GM10266 (cell line): ENCODE measurements around the gene TMIGD2.
"Not testable (repeated sequence)": the region's sequence is repeated elsewhere in the genome, so short reads cannot be mapped to it uniquely, and the experiment has no call there.

ENCODE experiments used
- DNase-seq: peaks from one replicate; pipeline ENCODE4 v3.0.0; 2012; ENCODE audit errors: extremely low spot score
- TF ChIP-seq, protein P1 (sequence below): IDR thresholded peaks from 2 replicates; pipeline ENCODE4 v1.5.1; 2012; ENCODE audit warnings: mild to moderate bottlenecking, low read depth; ENCODE audit not compliant: control insufficient read depth, insufficient read depth; ENCODE audit errors: missing control alignments

Gene TMIGD2

DNA sequence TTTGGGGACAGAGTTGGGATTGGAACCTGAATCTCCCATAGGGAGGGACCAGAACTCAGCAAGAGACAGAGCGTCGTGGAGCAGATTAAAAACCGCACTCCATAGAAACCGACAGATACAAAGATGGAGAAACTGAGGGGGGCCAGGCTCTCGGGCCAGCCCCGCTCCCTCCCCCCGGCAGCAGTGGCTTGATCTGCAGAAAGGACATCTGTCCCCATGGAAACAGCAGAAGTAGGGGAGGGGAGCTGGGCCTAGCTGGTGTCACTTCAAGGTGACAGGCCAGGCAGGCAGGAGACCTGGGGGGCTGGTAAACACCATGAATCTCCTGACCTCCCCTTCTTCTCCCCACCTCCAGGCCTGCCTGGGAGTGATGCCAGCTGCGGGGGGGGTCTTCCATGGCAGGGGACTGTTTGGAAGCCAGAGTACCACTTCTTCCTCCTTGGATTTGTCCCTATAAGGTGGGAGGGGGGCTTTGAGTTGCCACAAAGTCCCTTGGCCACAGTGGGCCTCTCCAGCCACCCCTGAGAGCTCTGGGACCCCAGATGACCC lies 10.9 kb downstream of the TMIGD2 start:
- DNase-seq: no peak
- TF ChIP-seq, protein P1, sequence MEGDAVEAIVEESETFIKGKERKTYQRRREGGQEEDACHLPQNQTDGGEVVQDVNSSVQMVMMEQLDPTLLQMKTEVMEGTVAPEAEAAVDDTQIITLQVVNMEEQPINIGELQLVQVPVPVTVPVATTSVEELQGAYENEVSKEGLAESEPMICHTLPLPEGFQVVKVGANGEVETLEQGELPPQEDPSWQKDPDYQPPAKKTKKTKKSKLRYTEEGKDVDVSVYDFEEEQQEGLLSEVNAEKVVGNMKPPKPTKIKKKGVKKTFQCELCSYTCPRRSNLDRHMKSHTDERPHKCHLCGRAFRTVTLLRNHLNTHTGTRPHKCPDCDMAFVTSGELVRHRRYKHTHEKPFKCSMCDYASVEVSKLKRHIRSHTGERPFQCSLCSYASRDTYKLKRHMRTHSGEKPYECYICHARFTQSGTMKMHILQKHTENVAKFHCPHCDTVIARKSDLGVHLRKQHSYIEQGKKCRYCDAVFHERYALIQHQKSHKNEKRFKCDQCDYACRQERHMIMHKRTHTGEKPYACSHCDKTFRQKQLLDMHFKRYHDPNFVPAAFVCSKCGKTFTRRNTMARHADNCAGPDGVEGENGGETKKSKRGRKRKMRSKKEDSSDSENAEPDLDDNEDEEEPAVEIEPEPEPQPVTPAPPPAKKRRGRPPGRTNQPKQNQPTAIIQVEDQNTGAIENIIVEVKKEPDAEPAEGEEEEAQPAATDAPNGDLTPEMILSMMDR: no peak

DNA sequence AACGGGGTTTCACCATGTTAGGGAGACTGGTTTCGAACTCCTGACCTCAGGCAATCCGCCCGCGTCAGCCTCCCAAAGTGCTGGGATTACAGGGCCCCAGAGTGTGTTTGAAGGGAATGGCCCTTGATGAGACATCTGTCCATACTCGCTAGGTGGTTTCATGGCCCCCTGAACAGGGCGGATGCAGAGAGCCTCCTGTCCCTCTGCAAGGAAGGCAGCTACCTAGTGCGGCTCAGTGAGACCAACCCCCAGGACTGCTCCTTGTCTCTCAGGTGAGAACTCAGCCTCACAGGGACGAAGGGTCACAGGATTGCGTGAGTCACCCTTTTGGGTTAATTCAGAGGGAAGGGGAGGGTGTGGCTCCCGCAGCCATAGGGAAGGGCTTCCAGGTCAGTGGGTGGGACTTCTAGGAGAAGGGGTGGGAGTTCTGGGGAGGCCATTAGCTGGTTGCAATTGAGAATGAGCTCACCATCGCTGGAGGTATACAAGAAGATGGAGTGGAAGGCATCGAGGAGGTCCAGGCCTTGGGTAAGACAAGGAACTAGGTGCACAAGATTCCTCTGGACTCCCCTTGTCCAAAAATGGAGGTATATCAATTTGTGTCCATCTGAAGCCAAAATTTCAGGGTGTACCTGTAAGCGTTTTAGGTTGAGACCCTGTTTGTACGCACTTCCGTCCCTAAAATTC lies 14.0 kb downstream of the TMIGD2 start:
- TF ChIP-seq, protein P1: no peak
- DNase-seq: no peak

DNA sequence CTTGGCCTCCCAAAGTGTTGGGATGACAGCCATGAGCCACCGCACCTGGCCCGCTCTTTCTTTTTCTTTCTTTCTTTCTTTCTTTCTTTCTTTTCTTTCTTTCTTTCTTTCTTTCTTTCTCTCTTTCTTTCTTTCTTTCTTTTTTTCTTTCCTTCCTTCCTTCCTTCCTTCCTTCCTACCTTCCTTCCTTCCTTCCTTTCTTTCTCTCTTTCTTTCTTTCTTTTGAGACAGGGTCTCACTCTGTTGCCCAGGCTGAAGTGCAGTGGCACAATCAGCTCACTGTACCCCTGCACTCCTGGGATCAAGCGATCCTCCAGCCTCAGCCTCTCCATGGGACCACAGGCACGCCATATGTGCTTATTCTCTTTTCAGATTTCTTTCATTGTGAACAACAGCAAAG lies 16.0 kb downstream of the TMIGD2 start:
- not testable (repeated sequence) for DNase-seq

DNA sequence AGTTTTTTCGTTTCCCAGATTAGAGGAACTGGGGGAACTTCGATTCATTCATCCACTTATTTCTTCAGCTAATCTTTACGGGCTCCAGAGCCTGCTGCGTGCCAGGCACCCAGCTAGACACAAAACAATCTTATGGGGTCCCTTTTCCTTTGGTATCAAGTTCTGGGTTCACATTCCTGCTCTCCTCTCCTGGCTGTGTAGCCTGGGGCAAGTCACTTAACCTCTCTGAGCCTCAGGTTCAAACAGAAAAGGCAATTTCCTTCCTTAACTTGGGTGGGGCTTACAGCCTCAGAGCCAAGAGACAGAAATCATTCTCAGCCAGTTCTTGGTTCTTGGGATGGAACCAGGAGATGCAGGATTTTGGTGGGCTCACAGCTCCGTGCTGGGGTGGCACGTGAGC lies 17.2 kb downstream of the TMIGD2 start:
- no peak for DNase-seq
- TF ChIP-seq, protein P1: no peak

DNA sequence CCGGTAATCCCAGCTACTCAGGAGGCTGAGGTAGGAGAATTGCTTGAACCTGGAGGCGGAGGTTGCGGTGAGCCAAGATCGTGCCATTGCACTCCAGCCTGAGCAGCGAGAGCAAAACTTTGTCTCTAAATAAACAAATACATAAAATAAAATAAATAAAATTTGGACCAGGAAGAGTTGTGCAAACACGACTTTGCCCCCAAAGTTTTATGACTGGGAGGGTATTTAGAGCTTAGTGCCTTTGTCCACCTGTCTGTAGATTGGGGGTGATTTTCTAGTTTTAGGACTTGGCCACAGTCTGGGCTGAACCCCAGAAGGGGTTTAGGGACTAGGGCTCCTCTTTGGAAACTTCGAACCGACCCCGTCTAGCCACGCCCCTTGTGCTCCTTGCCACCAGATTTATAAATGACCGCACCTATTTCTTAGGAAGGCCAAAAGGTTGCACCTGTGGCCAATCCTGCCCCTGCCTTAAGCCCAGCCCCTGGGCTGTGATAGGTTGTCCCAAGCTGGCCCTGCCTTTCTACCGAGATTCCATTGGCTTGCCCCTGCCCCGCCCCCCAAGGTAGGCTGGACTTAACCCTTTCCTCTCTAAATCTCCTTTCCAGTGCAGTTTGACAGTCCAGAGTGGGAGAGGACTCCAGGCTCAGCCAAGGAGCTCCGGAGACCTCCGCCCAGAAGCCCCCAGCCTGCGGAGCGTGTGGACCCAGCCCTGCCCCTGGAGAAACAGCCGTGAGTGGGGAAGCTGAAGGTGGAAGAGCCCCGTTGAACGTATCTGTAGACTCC lies 17.8 kb downstream of the TMIGD2 start:
- no peak for DNase-seq
- TF ChIP-seq, protein P1: no peak

DNA sequence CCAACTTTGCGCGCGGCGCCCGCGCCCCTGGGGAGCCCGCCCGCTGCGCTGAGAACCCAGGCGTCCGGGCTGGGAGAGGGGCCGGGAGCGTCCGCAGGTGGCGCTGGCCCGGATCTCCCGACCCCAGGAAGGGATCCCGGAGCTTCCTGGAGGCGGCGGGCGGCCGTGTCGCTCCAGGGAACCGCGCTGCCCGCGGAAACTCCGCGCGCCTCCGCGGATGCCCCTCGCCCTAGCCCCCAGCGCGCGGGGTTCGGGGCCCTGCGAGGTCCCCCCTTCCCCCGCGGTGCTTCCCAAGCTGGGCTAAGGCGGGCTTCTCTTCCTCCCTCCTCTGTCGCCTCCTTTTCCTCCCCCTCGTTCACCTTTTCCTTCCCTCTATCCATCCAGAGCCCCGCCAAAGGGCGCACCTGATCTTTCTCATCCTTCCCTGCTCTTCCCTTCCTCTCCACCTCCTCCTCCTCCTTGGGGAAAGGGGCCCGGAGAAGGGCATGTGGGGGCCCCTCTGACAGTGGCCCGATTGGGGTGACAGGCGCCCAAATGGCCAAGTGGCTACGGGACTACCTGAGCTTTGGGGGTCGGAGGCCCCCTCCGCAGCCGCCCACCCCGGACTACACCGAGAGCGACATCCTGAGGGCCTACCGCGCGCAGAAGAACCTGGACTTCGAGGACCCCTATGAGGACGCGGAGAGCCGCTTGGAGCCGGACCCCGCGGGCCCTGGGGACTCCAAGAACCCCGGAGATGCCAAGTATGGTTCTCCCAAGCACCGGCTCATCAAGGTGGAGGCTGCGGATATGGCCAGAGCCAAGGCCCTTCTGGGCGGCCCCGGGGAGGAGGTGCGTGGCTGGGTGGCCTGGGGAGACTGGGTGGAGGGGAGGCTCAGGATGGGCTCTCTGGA lies 22.4 kb downstream of the TMIGD2 start:
- TF ChIP-seq, protein P1: no peak
- DNase-seq: no peak

DNA sequence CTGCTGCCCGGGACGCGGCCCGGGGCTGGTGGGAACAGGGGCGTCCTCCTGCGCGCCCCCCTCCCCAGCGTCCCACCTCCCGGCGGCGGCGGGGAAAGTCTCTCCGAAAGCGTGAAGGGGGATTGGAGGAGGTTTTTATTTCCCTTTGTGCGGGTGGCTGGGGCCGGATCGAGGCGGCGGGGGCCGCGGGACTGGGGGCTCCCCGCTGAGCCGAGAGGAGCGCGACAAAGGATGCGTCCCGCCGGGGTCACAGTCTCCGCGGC lies 23.0 kb downstream of the TMIGD2 start:
- TF ChIP-seq, protein P1: no peak
- DNase-seq: no peak
